22Rv1 (cell line): ENCODE measurements around the gene BLMH.

Experiments
- ZFX ChIP-seq: fragments of 450-650 bp; IDR thresholded peaks from 2 replicates; pipeline ENCODE4 v1.6.1; 2017; ENCODE audit warnings: antibody characterized with exemption, borderline replicate concordance
- TF ChIP-seq, protein P1 (sequence below): fragments of 450-650 bp; IDR thresholded peaks from 2 replicates; pipeline ENCODE4 v1.5.1; 2017; ENCODE audit warnings: mild to moderate bottlenecking

DNA sequence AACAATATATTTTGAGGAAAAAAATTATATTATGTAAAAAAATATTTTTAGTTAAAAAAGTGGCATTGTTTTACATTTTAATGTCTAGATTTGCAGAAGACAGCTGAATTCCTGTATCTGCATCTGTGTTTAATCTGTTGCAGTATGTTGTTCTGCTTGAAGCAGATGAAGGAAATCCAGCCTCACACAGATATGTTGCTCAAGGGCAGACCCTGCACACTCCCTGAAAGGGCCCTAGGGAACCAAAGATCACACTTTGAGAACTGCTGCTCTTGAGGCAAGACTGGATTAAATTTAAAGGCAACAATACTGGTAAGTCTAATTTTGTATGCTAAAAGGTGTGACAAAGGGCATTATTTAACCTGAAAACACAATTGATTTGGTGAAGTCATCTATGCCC, 39.8 kb downstream of the BLMH start:
- TF ChIP-seq, protein P1, sequence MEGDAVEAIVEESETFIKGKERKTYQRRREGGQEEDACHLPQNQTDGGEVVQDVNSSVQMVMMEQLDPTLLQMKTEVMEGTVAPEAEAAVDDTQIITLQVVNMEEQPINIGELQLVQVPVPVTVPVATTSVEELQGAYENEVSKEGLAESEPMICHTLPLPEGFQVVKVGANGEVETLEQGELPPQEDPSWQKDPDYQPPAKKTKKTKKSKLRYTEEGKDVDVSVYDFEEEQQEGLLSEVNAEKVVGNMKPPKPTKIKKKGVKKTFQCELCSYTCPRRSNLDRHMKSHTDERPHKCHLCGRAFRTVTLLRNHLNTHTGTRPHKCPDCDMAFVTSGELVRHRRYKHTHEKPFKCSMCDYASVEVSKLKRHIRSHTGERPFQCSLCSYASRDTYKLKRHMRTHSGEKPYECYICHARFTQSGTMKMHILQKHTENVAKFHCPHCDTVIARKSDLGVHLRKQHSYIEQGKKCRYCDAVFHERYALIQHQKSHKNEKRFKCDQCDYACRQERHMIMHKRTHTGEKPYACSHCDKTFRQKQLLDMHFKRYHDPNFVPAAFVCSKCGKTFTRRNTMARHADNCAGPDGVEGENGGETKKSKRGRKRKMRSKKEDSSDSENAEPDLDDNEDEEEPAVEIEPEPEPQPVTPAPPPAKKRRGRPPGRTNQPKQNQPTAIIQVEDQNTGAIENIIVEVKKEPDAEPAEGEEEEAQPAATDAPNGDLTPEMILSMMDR, result no peak
- no peak for TF ChIP-seq ZFX
